ENCODE measurements around the gene RNU1-3. TPM values are rescaled to one million over a fixed set of nuclear protein-coding genes. Genes with fewer than 3 reads are reported as not detected.
"Not testable (repeated sequence)": the region's sequence is repeated elsewhere in the genome, so short reads cannot be mapped to it uniquely, and the experiment has no call there.

The RNU1-3 gene
- total and polyA plus RNA-seq, 2 of the 13 experiments (the other 11 are each of a cell fraction or from before 2014, with no cell fraction given): under 0.01 to 11,018 TPM

DNA sequence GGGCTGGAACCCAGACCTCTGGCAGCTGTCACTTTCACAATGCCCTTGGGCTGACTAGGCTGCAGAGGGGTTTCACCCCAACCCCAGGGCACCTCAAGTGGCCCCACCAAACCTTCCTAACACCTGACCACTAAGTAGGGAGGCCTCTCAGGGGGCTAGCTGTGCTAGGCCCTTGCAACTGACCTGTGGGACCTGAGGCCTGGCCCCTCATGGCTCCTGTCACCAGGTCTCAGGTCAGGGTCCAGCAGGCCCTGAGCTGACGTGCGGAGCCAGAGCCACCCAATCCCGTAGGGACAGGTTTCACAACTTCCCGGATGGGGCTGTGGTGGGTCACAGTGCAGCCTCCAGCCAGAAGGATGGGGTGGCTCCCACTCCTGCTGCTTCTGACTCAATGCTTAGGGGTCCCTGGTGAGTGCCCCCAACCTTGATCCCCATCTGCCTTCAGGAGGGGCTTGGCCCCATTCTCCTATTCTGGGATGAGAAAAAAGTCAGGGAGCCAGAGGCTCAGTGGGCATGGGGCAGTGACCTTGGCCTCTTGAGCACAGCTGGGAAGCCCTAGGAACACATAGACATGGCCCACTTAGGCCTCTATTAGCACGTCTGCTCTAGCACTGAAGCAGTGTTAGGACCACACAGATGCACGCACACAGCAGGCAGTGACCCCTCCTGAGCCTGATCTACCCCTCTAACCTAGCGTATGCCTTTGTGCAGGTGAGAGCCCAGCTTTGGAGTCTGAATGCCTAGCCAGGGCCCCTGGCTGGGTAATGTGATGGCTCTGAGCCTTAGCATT is 21.3 kb downstream of the RNU1-3 start (continued):
- TF ChIP-seq ZSCAN31 (CRISPR knock-in tag; IDR thresholded peaks at IDR 0.05; ENCODE audit: low read depth) (peak; percentile 98), SOX13 (CRISPR knock-in tag; conservative IDR thresholded peaks at IDR 0.05 in 1 of 2, IDR thresholded peaks at IDR 0.05 in 1 of 2) (peak in 1 of 2 experiments; percentile 80; a peak in 3 of 4 replicates), ZNF570 (CRISPR knock-in tag; IDR thresholded peaks at IDR 0.05; ENCODE audit: borderline replicate concordance) (peak; percentile 62; the same call in 1 of the 2 replicates), DPF2 (CRISPR knock-in tag; IDR thresholded peaks at IDR 0.05; ENCODE audit: borderline replicate concordance, low read depth) (peak; percentile 80), MED13 (CRISPR knock-in tag; IDR thresholded peaks at IDR 0.05) (peak; percentile 90), CBX5 (CRISPR knock-in tag; IDR thresholded peaks at IDR 0.05; ENCODE audit: borderline replicate concordance) (peak; percentile 80), NAIF1 (CRISPR knock-in tag; IDR thresholded peaks at IDR 0.05; ENCODE audit: borderline replicate concordance) (peak; percentile 30; the same call in 1 of the 2 replicates), KDM5B (CRISPR knock-in tag; IDR thresholded peaks at IDR 0.05; ENCODE audit: borderline replicate concordance) (peak; percentile 80; the same call in 1 of the 2 replicates), ZNF792 (CRISPR knock-in tag; IDR thresholded peaks at IDR 0.05) (peak; percentile 98), USF2 (IDR thresholded peaks at IDR 0.05; ENCODE audit: low read depth, low read length) (0 out of 2 replicates have a peak, but pooled peaks have one; percentile 11), FOXA3 (CRISPR knock-in tag; IDR thresholded peaks at IDR 0.05) (peak; percentile 90), BRCA1 (CRISPR knock-in tag; IDR thresholded peaks at IDR 0.05) (peak; percentile 34), TOPORS (CRISPR knock-in tag; IDR thresholded peaks at IDR 0.05) (peak; percentile 64; the same call in 1 of the 2 replicates), IRF2 (CRISPR knock-in tag; IDR thresholded peaks at IDR 0.05) (peak; percentile 98)
- TF ChIP-seq SOX13 (IDR thresholded peaks at IDR 0.05); USF2 (CRISPR knock-in tag; IDR thresholded peaks at IDR 0.05; ENCODE audit: borderline replicate concordance): not testable (repeated sequence)
- TF ChIP-seq, protein P1, sequence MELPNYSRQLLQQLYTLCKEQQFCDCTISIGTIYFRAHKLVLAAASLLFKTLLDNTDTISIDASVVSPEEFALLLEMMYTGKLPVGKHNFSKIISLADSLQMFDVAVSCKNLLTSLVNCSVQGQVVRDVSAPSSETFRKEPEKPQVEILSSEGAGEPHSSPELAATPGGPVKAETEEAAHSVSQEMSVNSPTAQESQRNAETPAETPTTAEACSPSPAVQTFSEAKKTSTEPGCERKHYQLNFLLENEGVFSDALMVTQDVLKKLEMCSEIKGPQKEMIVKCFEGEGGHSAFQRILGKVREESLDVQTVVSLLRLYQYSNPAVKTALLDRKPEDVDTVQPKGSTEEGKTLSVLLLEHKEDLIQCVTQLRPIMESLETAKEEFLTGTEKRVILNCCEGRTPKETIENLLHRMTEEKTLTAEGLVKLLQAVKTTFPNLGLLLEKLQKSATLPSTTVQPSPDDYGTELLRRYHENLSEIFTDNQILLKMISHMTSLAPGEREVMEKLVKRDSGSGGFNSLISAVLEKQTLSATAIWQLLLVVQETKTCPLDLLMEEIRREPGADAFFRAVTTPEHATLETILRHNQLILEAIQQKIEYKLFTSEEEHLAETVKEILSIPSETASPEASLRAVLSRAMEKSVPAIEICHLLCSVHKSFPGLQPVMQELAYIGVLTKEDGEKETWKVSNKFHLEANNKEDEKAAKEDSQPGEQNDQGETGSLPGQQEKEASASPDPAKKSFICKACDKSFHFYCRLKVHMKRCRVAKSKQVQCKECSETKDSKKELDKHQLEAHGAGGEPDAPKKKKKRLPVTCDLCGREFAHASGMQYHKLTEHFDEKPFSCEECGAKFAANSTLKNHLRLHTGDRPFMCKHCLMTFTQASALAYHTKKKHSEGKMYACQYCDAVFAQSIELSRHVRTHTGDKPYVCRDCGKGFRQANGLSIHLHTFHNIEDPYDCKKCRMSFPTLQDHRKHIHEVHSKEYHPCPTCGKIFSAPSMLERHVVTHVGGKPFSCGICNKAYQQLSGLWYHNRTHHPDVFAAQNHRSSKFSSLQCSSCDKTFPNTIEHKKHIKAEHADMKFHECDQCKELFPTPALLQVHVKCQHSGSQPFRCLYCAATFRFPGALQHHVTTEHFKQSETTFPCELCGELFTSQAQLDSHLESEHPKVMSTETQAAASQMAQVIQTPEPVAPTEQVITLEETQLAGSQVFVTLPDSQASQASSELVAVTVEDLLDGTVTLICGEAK (IDR thresholded peaks at IDR 0.05): not testable (repeated sequence)
- TF ChIP-seq, protein P1 (CRISPR knock-in tag; IDR thresholded peaks at IDR 0.05): peak; percentile 72; the same call in 1 of the 2 replicates

All from HepG2 (cell line).